Right lobe of liver (tissue), 6 donors: ENCODE results near the gene IFNE. TPM values are rescaled to one million over a fixed set of nuclear protein-coding genes. Genes with fewer than 3 reads are reported as not detected.

Source experiments
- ATAC-seq, 4 donors: fragments of 200-7000 bp; cut with Tn5 transposase; one replicate each; pipeline ENCODE4 v1.9.1; 2020; ENCODE audit warnings: mild to moderate bottlenecking in 4 of 4, moderate library complexity in 4 of 4
- DNase-seq, 3 donors: peaks; one replicate each; pipeline ENCODE4 v3.0.0-alpha.2; 2020
- H3K27ac ChIP-seq, 3 donors: fragments of 200-600 bp; one replicate each; pipeline ENCODE4 v1.8.0; 2022
- H3K27me3 ChIP-seq, 2 donors: fragments of 200-600 bp; one replicate each; pipeline ENCODE4 v1.8.0; 2022
- H3K36me3 ChIP-seq, 4 donors: fragments of 200-600 bp; sonication (generic) in 1 of 4; one replicate each; pipeline versions ENCODE4 v1.5.1 to v1.8.0; 2017 to 2022; ENCODE audit warnings: control low read depth in 1 of 4
- H3K4me1 ChIP-seq, 4 donors: fragments of 200-600 bp; sonication (generic) in 1 of 4; one replicate each; pipeline versions ENCODE4 v1.5.1 to v1.8.0; 2017 to 2022; ENCODE audit warnings: control low read depth in 1 of 4
- H3K4me3 ChIP-seq, 3 donors: fragments of 200-600 bp; one replicate each; pipeline ENCODE4 v1.8.0; 2022
- H3K9me3 ChIP-seq, 4 donors: fragments of 200-600 bp; sonication (generic) in 1 of 4; one replicate each; pipeline versions ENCODE4 v1.5.1 to v1.8.0; 2017 to 2022; ENCODE audit warnings: control low read depth in 1 of 4
- POLR2A ChIP-seq: fragments of 450-650 bp; IDR thresholded peaks from one replicate; pipeline ENCODE4 v1.6.1; 2017; ENCODE audit warnings: antibody characterized with exemption, mild to moderate bottlenecking
- WGBS: methylation state at CpG from one replicate; pipeline ENCODE4 v1.1.6; 2018; ENCODE audit warnings: low coverage, low lambda C conversion rate; ENCODE audit not compliant: insufficient coverage; ENCODE audit errors: missing lambda C conversion rate; 5-methylcytosine and 5-hydroxymethylcytosine counted together
- intact Hi-C, 2 donors: fragments of 100-400 bp; cut with DNase I; formaldehyde crosslinking; loops; one replicate each; pipeline versions ENCODE4 v1.11.2 to v1.14.1; 2022
- total RNA-seq, 6 experiments: library from RNA; depleted of rRNA in 2 of 6; stranded (reverse); fragments of >200 nt in 2 of 6; fragmentation: NEBNext Ultra II Directional in 3 of 6; extraction: Animal tissue kit (Norgen Biotek cat#: 25700) in 3 of 6; gene quantifications; one replicate each; pipeline versions ENCODE4 v1.1.0 to v1.2.4, GENCODE V29; 2016 to 2023
- TF ChIP-seq, protein P1 (sequence below), 4 donors: fragments of 200-600 bp in 3 of 4; fragments of 450-650 bp in 1 of 4; IDR thresholded peaks; one replicate each; pipeline versions ENCODE4 v1.5.1 to v1.8.0; 2016 to 2022; ENCODE audit warnings: antibody characterized with exemption in 4 of 4, mild to moderate bottlenecking in 2 of 4
- donor health status: DM: no; HTN: yes; CAD: no.
- donor health status: DM: no; HTN: no; CAD: no.
- donor health status: DM: no; HTN: no; CAD: no.
- donor health status: DM: no; HTN: yes; CAD: no.
- donor health status: DM: no; HTN: yes; CAD: no.

The IFNE gene
- total RNA-seq, 6 experiments from 2014 or later = not detected

GRCh38 chr9:21481470-21482056, 550 bp downstream of the IFNE start:
- Histone ChIP-seq H3K4me1 (no peaks in the 10 kb centered on the region), H3K27ac (no peak overlapping the region), H3K36me3 (no peaks in the 10 kb centered on the region), H3K27me3 (no peaks in the 10 kb centered on the region), H3K4me3 (no peak overlapping the region), H3K9me3 (no peaks in the 10 kb centered on the region)
- TF ChIP-seq, protein P1, sequence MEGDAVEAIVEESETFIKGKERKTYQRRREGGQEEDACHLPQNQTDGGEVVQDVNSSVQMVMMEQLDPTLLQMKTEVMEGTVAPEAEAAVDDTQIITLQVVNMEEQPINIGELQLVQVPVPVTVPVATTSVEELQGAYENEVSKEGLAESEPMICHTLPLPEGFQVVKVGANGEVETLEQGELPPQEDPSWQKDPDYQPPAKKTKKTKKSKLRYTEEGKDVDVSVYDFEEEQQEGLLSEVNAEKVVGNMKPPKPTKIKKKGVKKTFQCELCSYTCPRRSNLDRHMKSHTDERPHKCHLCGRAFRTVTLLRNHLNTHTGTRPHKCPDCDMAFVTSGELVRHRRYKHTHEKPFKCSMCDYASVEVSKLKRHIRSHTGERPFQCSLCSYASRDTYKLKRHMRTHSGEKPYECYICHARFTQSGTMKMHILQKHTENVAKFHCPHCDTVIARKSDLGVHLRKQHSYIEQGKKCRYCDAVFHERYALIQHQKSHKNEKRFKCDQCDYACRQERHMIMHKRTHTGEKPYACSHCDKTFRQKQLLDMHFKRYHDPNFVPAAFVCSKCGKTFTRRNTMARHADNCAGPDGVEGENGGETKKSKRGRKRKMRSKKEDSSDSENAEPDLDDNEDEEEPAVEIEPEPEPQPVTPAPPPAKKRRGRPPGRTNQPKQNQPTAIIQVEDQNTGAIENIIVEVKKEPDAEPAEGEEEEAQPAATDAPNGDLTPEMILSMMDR (IDR thresholded peaks at IDR 0.05) = no peak
- no peak for TF ChIP-seq POLR2A
- intact Hi-C loops = no loop called here
- WGBS = 21% methylated on average over 1 of the region's 1 CpG
- DNase-seq = no peak
- ATAC-seq = peak in 3 of 4 donors; percentile 9 to 57 (median 13)

- DNase-seq (no peak), ATAC-seq (no peak)
- 28% methylated on average over 8 of the region's 8 CpGs for WGBS
- no peaks in the 10 kb centered on the region for H3K9me3 ChIP-seq
- intact Hi-C loops = no loop called here
- H3K27me3 ChIP-seq = no peaks in the 10 kb centered on the region
- no peak overlapping the region for H3K4me3 ChIP-seq
- TF ChIP-seq POLR2A = no peak
- TF ChIP-seq, protein P1 (IDR thresholded peaks at IDR 0.05) = no peak
- no peak overlapping the region for H3K27ac ChIP-seq
- H3K36me3 ChIP-seq = no peaks in the 10 kb centered on the region
- H3K4me1 ChIP-seq = no peaks in the 10 kb centered on the region
Measured at GRCh38 chr9:21479152-21479702, 2.9 kb downstream of the IFNE start.

DNA sequence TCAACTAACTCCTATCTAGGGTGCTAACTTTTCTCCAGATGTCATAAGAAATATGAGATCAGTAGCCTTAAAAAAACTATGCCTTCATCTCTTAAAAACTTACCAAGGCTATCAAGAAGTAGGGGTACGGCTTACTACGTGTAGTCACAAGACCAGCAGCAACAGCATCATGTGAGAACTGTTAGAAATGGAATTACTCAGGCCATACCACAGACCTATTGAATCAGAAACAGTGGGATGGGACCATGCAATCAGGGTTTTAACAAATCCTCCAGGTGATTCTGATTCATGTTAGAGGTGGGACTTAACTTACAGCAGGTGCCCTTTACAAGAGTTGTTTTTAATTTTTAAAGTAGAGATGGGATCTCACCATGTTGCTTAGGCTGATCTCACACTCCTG, 4.6 kb downstream of the IFNE start:
- Histone ChIP-seq H3K27ac (no peak overlapping the region), H3K9me3 (no peaks in the 10 kb centered on the region), H3K27me3 (no peaks in the 10 kb centered on the region), H3K36me3 (no peaks in the 10 kb centered on the region), H3K4me1 (no peaks in the 10 kb centered on the region), H3K4me3 (no peak overlapping the region)
- ATAC-seq (no peak), DNase-seq (no peak)
- intact Hi-C loops = no loop called here
- TF ChIP-seq, protein P1 (IDR thresholded peaks at IDR 0.05) = no peak
- no peak for TF ChIP-seq POLR2A
- 37% methylated on average over 2 of the region's 2 CpGs for WGBS

DNA sequence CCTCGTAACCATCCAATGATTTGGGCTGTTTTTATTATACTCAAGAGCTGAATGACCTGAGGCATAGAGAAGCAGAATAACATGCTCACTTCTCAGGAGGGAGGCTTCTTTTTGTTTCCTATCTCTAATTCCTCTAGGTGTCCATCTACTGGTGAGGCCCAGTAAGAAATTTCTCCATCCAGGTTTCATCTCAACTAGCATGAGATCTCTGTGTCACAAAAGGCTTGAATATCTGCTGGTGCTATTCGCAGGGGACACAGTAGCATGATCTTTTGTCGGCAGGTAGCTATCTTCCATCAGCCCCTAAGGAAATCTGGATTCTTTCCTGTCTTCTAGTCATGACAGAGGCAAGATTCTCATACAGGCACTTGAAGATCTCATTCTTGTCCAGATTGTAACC, 8.9 kb downstream of the IFNE start:
- DNase-seq = no peak
- 33% methylated on average over 3 of the region's 3 CpGs for WGBS
- Histone ChIP-seq H3K4me1 (no peaks in the 10 kb centered on the region), H3K36me3 (no peaks in the 10 kb centered on the region), H3K4me3 (no peak overlapping the region), H3K27ac (no peak overlapping the region), H3K27me3 (no peaks in the 10 kb centered on the region), H3K9me3 (no peaks in the 10 kb centered on the region)
- TF ChIP-seq, protein P1 (IDR thresholded peaks at IDR 0.05) = no peak
- intact Hi-C loops = no loop called here
- ATAC-seq = no peak
